Activated B cell treated with CpG ODN at 0.5 μM for 24 hours (primary cell): ENCODE measurements around the gene RAB9B. TPM values are rescaled to one million over a fixed set of nuclear protein-coding genes. Genes with fewer than 3 reads are reported as not detected.
"Not testable (repeated sequence)": the region's sequence is repeated elsewhere in the genome, so short reads cannot be mapped to it uniquely, and the experiment has no call there.

Source experiments
- ATAC-seq: fragments of 200-7000 bp; cut with Tn5 transposase; one replicate; pipeline ENCODE4 v1.10.0; 2021; ENCODE audit warnings: low read depth, mild to moderate bottlenecking, moderate library complexity
- CTCF ChIA-PET: fragments of 350-600 bp; sonication (Branson Sonifier 250); formaldehyde crosslinking; loops from one replicate; lab custom pipeline; 2021; ENCODE audit warnings: antibody characterized with exemption; lab: Charles Lee
- POLR2A ChIA-PET: fragments of 350-600 bp; sonication (Branson Sonifier 250); formaldehyde crosslinking; loops from one replicate; lab custom pipeline; 2021; ENCODE audit warnings: antibody characterized with exemption; lab: Charles Lee
- DNase-seq: peaks from one replicate; pipeline ENCODE4 v3.0.0; 2022
- H3K27ac Mint-ChIP-seq: one replicate; pipeline ENCODE4 v1.8.0; 2020; ENCODE audit warnings: mixed read lengths
- H3K27me3 Mint-ChIP-seq: one replicate; pipeline ENCODE4 v1.8.0; 2021; ENCODE audit warnings: mixed read lengths
- H3K36me3 Mint-ChIP-seq: one replicate; pipeline ENCODE4 v1.8.0; 2021; ENCODE audit warnings: low read depth, mixed read lengths
- H3K4me1 Mint-ChIP-seq: one replicate; pipeline ENCODE4 v1.8.0; 2021; ENCODE audit warnings: mixed read lengths
- H3K4me3 Mint-ChIP-seq: one replicate; pipeline ENCODE4 v1.8.0; 2020; ENCODE audit warnings: mild to moderate bottlenecking, mixed read lengths
- H3K9me3 Mint-ChIP-seq: one replicate; pipeline ENCODE4 v1.8.0; 2020; ENCODE audit warnings: mixed read lengths
- intact Hi-C: fragments of 100-400 bp; cut with micrococcal nuclease; formaldehyde crosslinking; loops from one replicate; pipeline ENCODE4 v1.15.1; 2024
- total RNA-seq: library from RNA; stranded (reverse); gene quantifications from 2 replicates; pipeline ENCODE4 v1.2.3, GENCODE V29; 2022
- TF ChIP-seq, protein P1 (sequence below): fragments of 200-600 bp; IDR thresholded peaks from one replicate; pipeline ENCODE4 v1.8.0; 2022; ENCODE audit warnings: antibody characterized with exemption, mild to moderate bottlenecking

RAB9B gene
- total RNA-seq, 1 donor from 2014 or later, result 0.51 TPM

GRCh38 chrX:103828529-103828928 is 3.5 kb downstream of the RAB9B start:
- no peak overlapping the region for H3K4me3 Mint-ChIP-seq
- POLR2A ChIA-PET, result no interaction called here
- peaks cover 3% of the 10 kb centered on the region for H3K27me3 Mint-ChIP-seq
- TF ChIP-seq, protein P1, sequence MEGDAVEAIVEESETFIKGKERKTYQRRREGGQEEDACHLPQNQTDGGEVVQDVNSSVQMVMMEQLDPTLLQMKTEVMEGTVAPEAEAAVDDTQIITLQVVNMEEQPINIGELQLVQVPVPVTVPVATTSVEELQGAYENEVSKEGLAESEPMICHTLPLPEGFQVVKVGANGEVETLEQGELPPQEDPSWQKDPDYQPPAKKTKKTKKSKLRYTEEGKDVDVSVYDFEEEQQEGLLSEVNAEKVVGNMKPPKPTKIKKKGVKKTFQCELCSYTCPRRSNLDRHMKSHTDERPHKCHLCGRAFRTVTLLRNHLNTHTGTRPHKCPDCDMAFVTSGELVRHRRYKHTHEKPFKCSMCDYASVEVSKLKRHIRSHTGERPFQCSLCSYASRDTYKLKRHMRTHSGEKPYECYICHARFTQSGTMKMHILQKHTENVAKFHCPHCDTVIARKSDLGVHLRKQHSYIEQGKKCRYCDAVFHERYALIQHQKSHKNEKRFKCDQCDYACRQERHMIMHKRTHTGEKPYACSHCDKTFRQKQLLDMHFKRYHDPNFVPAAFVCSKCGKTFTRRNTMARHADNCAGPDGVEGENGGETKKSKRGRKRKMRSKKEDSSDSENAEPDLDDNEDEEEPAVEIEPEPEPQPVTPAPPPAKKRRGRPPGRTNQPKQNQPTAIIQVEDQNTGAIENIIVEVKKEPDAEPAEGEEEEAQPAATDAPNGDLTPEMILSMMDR, result no peak
- intact Hi-C loops, result no loop called here
- no peak overlapping the region for H3K27ac Mint-ChIP-seq
- DNase-seq, result no peak
- H3K9me3 Mint-ChIP-seq, result no peaks in the 10 kb centered on the region
- H3K36me3 Mint-ChIP-seq, result no peaks in the 10 kb centered on the region
- CTCF ChIA-PET, result no interaction called here
- H3K4me1 Mint-ChIP-seq, result peaks cover 2% of the 10 kb centered on the region
- no peak for ATAC-seq

- no peak for ATAC-seq
- TF ChIP-seq, protein P1, result no peak
- DNase-seq, result no peak
- CTCF ChIA-PET, result no interaction called here
- H3K27me3 Mint-ChIP-seq, result no peaks in the 10 kb centered on the region
- POLR2A ChIA-PET, result no interaction called here
- no peak overlapping the region for H3K27ac Mint-ChIP-seq
- intact Hi-C loops, result no loop called here
- H3K36me3 Mint-ChIP-seq, result no peaks in the 10 kb centered on the region
- H3K9me3 Mint-ChIP-seq, result no peaks in the 10 kb centered on the region
- H3K4me3 Mint-ChIP-seq, result no peak overlapping the region
- no peaks in the 10 kb centered on the region for H3K4me1 Mint-ChIP-seq
These were observed 6.2 kb downstream of the RAB9B start for GRCh38 chrX:103825881-103826280.

DNA sequence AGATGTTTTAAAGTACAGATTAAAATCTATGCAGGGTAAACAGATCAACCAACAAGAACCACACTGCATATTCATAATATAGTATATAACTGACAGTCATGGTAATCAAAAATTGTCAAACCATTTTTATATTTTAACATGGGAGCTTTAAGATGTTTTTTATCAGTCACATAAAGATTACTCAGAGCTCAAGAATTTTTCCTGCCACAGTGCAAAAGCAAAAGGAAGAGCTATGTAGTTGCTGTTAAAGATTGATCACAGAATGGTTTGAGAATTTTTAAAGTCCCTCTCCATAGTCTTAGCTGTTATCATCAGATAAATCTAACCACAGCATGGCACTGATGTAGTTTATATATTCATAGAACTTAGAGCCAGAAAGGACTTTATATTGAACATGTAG is 8.5 kb downstream of the RAB9B start:
- no peak for ATAC-seq

GRCh38 chrX:103820802-103821201 is 11.3 kb downstream of the RAB9B start:
- H3K4me1 Mint-ChIP-seq, H3K36me3 Mint-ChIP-seq, ATAC-seq, intact Hi-C loops, H3K27me3 Mint-ChIP-seq, CTCF ChIA-PET, DNase-seq, H3K27ac Mint-ChIP-seq, H3K4me3 Mint-ChIP-seq, POLR2A ChIA-PET, H3K9me3 Mint-ChIP-seq: not testable (repeated sequence)

More for the DNA sequence above, 8.5 kb downstream of the RAB9B start:
- TF ChIP-seq, protein P1, result no peak
- intact Hi-C loops, result no loop called here
- DNase-seq, result no peak
- CTCF ChIA-PET, result interaction anchor here (1.0 kb wide), 1 partner anchor 21 kb away, joined by 3 read pairs; no protein-coding TSS in a partner anchor
- H3K4me1 Mint-ChIP-seq, result no peaks in the 10 kb centered on the region
- H3K36me3 Mint-ChIP-seq, result no peaks in the 10 kb centered on the region
- H3K27ac Mint-ChIP-seq, result no peak overlapping the region
- POLR2A ChIA-PET, result no interaction called here
- no peaks in the 10 kb centered on the region for H3K9me3 Mint-ChIP-seq
- no peak overlapping the region for H3K4me3 Mint-ChIP-seq
- H3K27me3 Mint-ChIP-seq, result no peaks in the 10 kb centered on the region

DNA sequence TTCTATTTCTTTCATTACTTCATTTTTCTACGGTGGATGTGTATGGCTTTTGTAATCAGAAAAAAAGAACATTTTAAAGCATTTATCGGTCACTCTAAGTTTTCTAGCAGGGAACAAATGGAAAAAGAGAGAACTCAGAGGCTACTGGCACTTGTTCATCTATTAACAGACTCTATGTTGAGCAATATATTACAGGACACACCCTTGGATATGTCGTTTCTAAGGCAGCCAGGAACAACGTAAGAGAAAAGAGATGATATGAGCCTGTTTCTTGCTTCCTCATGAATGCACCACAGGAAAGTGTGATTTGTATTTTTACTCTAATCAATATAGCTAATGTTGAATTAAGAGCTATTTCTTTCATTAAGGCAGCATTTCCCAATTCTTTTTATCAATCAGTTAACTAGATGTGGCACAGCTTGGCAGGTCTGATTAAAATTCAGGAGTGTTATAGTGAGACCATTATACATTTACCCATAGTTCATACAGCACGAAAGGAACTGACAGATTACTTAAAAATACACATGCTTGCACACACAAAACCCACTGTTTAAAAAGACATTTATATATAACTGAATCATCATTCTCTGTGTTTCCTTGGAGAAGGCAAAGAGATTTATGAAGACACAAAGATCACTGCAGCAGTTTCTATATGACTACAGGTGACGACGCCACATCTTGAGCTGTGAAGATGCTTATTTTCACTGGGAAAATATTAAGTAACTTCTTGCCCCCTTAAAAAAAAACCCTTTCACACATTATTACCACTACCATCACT is 13.0 kb downstream of the RAB9B start:
- no peaks in the 10 kb centered on the region for H3K4me1 Mint-ChIP-seq
- H3K36me3 Mint-ChIP-seq, result no peaks in the 10 kb centered on the region
- POLR2A ChIA-PET, result no interaction called here
- H3K27ac Mint-ChIP-seq, result no peak overlapping the region
- ATAC-seq (no peak), DNase-seq (no peak)
- CTCF ChIA-PET, result interaction anchor here (2.5 kb wide), 1 partner anchor 286 kb away, joined by 11 read pairs; no protein-coding TSS in a partner anchor
- intact Hi-C loops, result no loop called here
- H3K27me3 Mint-ChIP-seq, result no peaks in the 10 kb centered on the region
- H3K9me3 Mint-ChIP-seq, result no peaks in the 10 kb centered on the region
- no peak overlapping the region for H3K4me3 Mint-ChIP-seq
- TF ChIP-seq, protein P1, result no peak
